HG03045 (cell line): ENCODE data around the gene ADCY1.

ENCODE experiments used
- ATAC-seq: cut with Tn5 transposase; IDR thresholded peaks from one replicate; pipeline ENCODE4 v1.9.1; 2021; ENCODE audit warnings: mild to moderate bottlenecking, moderate library complexity; ENCODE audit not compliant: unreplicated experiment

Gene ADCY1

DNA sequence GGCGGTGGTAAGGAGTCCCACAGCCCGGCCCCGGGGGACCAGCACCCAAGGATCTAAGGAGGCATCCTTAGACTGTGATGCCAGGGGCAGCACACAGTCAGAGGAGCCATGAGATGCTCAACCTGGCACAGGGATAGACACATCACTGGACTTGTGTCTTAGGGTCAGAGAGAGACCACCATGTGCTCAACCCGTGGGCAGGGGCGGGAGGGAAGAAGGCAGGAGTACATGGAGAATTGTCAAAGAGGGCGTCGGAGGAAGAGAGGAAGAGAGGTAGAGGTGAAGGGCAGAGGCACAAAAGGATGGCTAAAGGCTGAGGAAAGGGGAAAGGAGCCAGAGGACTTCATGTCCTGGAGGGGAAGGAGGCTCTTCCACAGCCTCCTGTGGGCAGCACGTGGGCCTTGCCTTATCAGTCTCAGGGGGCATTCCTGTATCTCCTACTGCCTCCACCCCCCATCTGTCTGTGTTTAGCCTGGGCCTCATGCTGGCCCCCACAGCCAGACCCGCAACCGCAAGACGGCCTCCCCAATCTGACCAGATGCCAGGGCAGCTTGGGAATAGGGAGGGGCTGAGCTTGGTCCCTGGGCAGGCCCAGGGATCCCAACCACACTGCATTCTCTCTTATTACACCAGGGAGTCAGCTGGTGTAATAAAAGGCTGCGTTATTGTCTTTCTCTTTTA is 2.2 kb downstream of the ADCY1 start:
- no peak for ATAC-seq

DNA sequence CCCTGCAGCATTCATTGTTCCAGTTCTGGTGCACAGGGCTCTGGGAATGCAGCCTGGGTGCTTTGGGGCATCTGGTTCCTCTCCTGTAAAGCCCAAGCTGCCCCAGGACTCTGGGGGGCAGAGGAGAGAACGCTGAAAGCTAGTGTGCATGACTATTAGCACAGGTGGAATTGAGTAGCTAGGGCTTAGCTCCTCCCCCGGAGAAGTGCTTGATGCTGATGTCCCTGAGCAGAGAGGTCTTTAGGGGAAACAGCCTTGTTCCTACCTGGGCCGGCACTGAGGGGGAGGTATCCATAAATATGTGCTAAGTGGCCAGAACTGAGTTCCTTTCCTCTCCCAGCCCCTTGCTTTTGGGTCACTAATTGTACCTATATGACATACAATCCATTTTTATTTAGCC is 3.9 kb downstream of the ADCY1 start:
- no peak for ATAC-seq

DNA sequence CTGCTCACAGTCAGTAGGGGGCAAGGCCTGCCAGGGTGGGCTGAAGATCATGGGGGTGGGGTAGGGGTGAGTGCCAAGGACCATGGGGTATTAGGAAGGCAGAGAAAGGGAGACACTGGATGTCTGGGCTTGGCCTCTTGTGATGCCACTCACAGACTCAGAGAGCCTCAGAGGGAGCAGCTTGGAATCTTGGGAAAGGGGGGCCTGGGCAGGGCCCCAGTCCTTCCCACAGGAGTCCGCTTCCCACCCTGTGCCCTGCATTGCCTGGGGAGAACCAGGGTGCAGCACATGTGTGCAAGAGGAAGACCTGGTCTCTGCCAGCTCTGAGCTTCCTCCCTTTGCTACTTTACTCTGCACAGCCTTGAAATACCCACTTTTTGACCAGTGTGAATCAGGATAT is 4.3 kb downstream of the ADCY1 start:
- ATAC-seq = no peak

GRCh38 chr7:45579391-45579801 is 5.2 kb downstream of the ADCY1 start:
- no peak for ATAC-seq

- ATAC-seq = no peak
Observed at GRCh38 chr7:45580053-45580872, 6.1 kb downstream of the ADCY1 start.

DNA sequence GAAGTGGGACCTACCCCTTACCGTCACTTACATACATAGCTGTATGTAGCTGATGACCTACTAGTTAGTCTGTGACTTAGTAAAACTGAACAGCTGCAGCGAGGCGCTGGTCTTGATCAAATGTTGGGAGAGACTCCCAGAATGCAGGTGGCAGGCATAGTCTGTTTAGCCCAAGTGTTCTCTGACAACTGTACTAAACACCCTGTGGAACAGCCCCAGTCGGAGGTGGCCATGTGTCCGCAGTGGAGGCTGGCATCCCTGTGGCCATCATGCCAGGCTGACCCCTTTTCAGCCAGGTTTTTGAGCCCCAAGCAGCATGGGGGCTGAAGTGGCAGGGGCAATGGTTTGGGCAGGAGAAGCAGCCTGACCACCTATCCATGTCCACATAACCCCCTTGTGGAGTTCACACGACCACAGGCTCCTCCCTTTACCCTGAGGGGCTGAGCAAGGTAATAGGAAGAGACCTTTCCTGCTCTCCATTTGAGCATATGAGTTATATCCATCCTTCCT is 7.2 kb downstream of the ADCY1 start:
- no peak for ATAC-seq

GRCh38 chr7:45582136-45582749 is 8.1 kb downstream of the ADCY1 start:
- no peak for ATAC-seq

- ATAC-seq = no peak
Observed at GRCh38 chr7:45582868-45583277, 8.7 kb downstream of the ADCY1 start.

DNA sequence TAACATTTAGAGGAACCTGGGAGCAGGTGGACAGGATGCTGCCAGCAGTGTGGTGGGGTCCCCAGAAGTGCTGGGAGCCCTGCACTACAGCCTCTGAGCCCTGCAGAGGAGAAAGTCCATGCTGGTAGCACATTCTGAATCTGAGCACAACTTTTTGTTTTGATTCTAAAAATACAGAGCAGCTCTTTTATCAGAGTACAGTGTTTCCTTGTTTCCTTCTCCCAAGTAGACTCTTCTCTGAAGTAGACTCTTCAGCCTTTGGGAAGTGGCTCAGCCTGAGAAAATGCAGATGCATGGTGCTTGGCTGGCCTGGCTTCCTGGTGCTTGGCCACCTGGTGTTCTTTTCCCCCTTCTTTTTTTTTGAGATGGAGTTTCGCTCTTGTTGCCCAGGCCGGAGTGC is 9.1 kb downstream of the ADCY1 start:
- ATAC-seq = no peak

DNA sequence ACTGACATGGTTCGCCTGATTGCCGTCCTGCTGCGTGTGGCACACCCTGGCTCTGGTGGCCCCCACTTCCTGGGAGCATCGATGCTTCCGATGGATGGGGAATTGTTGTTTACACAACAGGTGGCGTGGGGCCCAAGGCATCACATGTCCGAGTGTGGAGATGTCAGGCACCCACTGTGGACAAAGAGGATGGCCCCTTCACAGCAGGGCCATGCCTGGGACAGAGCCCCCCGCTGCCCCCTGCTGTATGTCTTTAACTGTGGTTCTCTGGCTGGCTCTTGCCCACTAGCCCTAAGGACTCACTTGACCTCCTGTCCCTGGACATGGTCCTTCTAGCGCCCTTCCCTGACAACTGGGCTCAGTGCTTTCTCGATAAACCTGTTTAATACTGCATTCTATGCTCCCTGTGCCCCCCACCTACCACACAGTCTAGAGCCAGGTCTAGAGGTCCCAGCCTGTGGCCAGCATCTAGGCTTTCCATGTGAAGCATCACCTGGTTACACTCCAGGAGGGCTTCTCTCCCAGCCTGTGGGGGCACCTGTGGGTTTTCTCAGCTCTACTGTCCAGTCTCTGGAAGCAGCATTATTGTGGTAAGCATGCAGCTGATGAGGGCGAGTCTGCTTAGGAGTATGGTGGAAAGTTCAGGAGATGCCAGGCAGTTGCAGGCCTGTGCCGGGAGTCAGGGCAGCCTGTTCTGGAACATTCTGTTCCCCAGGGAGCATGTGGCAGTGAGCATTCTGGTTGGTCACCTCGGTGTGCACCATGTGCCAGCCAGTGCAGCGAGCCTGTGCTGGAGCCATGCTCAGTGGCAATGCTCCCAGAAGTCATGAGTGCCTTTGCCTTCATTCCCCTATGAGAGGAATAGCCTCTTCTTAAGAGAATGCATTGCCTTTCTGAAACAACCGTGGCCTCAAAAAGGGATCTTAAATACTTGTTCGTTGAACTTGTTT is 10.4 kb downstream of the ADCY1 start:
- ATAC-seq = no peak

DNA sequence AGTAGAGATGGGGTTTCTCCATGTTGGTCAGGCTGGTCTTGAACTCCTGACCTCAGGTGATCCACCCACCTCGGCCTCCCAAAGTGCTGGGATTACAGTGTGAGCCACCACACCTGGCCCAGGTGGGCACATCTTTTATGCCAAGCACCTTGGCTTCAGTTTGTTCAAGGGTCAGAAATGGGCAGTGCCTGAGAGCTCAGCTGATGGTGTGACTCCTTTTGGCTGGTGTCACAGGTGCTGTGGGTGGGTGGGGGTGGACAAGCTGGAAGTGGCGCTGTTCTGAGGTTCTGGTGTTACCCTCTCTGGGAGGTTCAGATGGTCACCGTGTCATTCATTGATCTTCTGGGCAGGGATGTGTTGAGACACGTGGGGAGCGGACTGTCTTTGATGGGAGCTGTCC is 11.5 kb downstream of the ADCY1 start:
- ATAC-seq = no peak

DNA sequence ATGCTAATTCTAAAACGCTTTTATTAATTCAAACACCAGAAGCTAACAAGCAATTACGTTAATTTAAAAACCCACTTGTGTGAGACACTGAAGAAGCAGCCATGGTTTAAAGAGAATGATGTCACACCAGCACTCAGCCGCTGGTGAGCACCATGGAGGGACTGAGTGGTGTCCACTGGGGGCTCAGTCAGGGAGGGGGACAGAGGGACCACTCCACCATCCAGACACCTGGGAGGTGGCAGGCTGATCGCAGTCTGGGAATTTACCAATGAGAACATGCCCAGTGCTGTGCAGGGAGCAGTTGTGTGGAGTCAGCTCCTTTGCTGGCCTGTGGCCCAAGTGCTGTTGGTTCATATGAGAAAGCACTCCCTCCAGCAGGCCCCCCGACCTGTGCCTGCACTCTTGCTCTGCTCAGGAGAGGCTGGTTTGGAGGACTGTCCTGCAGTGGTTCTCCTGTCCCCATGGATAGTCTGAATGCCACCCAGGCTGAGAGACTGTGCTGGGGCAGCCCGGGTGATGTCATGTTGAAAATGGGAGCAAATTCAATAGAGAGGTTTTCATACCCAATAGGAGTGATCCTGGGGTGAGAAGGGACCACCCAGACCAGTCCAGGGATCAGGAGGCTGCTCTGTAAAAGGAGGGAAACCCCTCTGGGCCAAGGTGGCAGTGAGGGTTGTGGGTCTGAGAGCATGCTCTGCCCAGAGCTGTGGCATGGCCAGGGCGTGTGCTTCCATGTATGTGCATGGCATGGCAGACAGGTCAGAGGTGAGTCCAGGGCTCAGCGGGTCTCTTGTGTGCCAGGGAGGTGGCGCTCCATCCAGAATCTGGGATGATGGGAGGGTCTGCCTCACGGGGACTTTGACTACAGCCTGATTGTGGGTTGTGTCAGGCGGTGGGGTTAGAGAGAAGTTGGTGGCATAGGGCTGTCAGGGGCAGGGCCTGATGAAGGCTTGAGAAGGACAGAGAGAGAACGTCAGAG is 12.7 kb downstream of the ADCY1 start:
- ATAC-seq = no peak

DNA sequence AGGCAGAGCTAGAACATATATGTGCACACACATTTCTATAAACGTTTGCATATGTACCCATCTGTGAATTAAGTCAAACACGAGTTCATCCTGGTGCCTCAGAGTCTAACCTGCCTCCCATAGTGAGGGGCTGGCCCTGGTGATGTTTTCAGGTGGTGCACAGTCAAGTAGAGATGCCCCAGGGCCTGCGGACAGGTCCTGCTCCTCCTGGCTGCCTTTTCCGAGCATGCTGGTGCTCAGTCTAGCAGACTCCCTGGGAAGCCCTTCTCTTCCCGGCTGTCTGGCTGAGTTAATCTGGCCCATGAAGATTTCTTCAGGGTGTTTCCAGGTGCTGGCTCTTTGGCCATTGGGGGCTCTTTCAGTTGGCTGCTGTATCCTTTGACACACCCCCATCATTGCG is 14.3 kb downstream of the ADCY1 start:
- ATAC-seq = no peak

DNA sequence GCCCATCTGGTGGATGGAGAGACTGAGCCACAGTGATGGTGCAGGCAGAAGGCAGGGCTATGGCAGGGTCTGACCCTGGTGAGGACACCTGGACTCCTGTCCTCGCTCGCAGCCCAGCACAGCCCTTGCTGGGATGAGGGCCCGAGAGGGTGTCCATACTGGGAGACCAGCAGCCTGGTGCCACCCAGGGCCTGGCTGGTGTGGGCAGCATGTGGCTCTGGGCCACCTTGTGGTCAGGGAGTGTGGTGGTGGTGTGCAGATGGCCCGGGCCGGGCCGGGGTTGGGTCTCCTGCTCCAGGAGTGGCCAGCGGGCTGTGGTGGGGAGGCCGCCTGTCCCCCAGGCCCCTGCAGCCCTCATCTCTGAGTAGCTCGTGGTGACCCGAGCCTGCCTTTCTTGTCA is 14.9 kb downstream of the ADCY1 start:
- no peak for ATAC-seq

- ATAC-seq = no peak
Observed at GRCh38 chr7:45589915-45590678, 15.9 kb downstream of the ADCY1 start.

- ATAC-seq = no peak
Observed at GRCh38 chr7:45590679-45591057, 16.5 kb downstream of the ADCY1 start.

DNA sequence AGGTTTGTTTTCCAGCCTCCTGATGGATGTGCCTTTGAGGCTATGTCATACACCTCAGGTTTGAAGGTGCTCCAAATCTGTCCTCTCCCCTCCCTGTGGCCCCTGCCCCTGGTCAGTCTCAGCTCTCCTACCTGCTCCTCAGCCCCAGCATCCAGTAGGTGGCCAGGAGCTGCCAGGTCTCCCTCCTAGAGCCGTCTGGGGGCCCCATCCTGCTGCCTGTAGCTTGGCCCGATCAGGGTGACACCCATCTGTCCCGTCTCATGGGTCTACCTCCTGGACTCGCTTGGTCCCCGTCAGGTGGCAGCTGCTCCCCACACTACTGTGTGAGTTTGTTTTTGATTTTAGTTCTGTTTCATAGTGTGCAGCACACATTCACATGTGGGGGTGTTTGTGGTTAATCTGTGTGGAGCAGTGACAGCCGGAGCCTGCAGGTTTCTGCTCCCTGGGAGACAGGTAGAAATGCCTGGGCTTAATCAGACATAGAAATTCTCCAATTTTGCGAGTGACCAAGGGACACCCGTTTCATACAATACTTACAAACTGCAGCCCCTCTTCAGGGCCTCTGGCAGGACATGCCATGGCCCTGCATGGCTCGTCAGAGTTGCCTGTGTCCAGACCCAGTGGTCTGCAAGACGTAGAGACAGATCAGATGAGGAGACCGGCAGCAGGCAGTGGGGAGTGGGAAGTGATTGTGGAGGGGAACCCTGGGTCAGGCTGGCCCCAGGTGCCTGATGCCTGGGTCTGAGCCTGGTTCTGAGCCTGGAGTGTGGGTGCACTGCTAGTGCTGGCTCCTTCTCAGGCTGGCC is 17.1 kb downstream of the ADCY1 start:
- ATAC-seq = no peak
